HepG2 (cell line): ENCODE measurements around the gene ARID5B. TPM values are rescaled to one million over a fixed set of nuclear protein-coding genes. Genes with fewer than 3 reads are reported as not detected.

Experiments used
- ATF7-NPFF ChIP-seq: sonication (generic); formaldehyde crosslinking; IDR thresholded peaks from 2 replicates; pipeline ENCODE4 v1.8.1; 2023; ENCODE audit warnings: mild to moderate bottlenecking, low read depth, missing genetic modification reagents, moderate library complexity
- HIC2 ChIP-seq: sonication (generic); formaldehyde crosslinking; IDR thresholded peaks from 2 replicates; pipeline ENCODE4 v1.9.0; 2022; ENCODE audit warnings: low read depth, missing genetic modification reagents
- HOXA3 ChIP-seq: sonication (generic); formaldehyde crosslinking; IDR thresholded peaks from 2 replicates; pipeline ENCODE4 v1.5.0; 2020; ENCODE audit warnings: missing genetic modification reagents
- KLF13 ChIP-seq: sonication (generic); formaldehyde crosslinking; IDR thresholded peaks from 2 replicates; pipeline ENCODE4 v1.4.0; 2020; ENCODE audit warnings: mild to moderate bottlenecking, missing genetic modification reagents
- KLF9 ChIP-seq: IDR thresholded peaks from 2 replicates; pipeline ENCODE4 v1.6.1; 2016; ENCODE audit warnings: low read depth
- MEF2D ChIP-seq: sonication (generic); formaldehyde crosslinking; IDR thresholded peaks from 2 replicates; pipeline ENCODE4 v1.5.1; 2020; ENCODE audit warnings: mild to moderate bottlenecking, missing genetic modification reagents
- MXD1 ChIP-seq: sonication (generic); formaldehyde crosslinking; IDR thresholded peaks from 2 replicates; pipeline ENCODE4 v1.4.0; 2020; ENCODE audit warnings: mild to moderate bottlenecking, missing genetic modification reagents
- PATZ1 ChIP-seq: sonication (generic); formaldehyde crosslinking; IDR thresholded peaks from 2 replicates; pipeline ENCODE4 v1.4.0; 2020; ENCODE audit warnings: missing genetic modification reagents
- SYNCRIP ChIP-seq: fragments of 200-400 bp; formaldehyde crosslinking; IDR thresholded peaks from 2 replicates; pipeline ENCODE4 v1.6.1; 2018; ENCODE audit warnings: mild to moderate bottlenecking, low read depth, low read length; ENCODE audit not compliant: insufficient read depth
- TFE3 ChIP-seq: IDR thresholded peaks from 2 replicates; pipeline ENCODE4 v1.6.1; 2016
- THAP11 ChIP-seq: IDR thresholded peaks from 2 replicates; pipeline ENCODE4 v1.6.1; 2016; ENCODE audit warnings: missing biosample characterization, missing genetic modification reagents
- TRIM22 ChIP-seq: fragments of 450-650 bp; IDR thresholded peaks from 2 replicates; pipeline ENCODE4 v1.6.1; 2017
- ZFP82 ChIP-seq: sonication (generic); formaldehyde crosslinking; IDR thresholded peaks from 2 replicates; pipeline ENCODE4 v1.5.1; 2020; ENCODE audit warnings: mild to moderate bottlenecking, missing genetic modification reagents, borderline replicate concordance
- ZIK1 ChIP-seq: sonication (generic); formaldehyde crosslinking; IDR thresholded peaks from 2 replicates; pipeline ENCODE4 v1.5.0; 2020; ENCODE audit warnings: mild to moderate bottlenecking, low read depth, missing genetic modification reagents, borderline replicate concordance
- ZNF512B ChIP-seq: sonication (generic); formaldehyde crosslinking; IDR thresholded peaks from 2 replicates; pipeline ENCODE4 v1.5.1; 2020; ENCODE audit warnings: missing genetic modification reagents, mild to moderate bottlenecking, borderline replicate concordance
- ZNF580 ChIP-seq: IDR thresholded peaks from 2 replicates; pipeline ENCODE4 v1.6.1; 2016; ENCODE audit warnings: low read depth, borderline replicate concordance
- ZNF747 ChIP-seq: sonication (generic); formaldehyde crosslinking; IDR thresholded peaks from 2 replicates; pipeline ENCODE4 v1.8.1; 2023; ENCODE audit warnings: missing genetic modification reagents, mild to moderate bottlenecking, borderline replicate concordance
- ZSCAN25 ChIP-seq: sonication (generic); formaldehyde crosslinking; IDR thresholded peaks from 2 replicates; pipeline ENCODE4 v1.8.0; 2022; ENCODE audit warnings: mild to moderate bottlenecking, missing genetic modification reagents
- polyA plus RNA-seq, 8 experiments: library from polyadenylated mRNA; depleted of rRNA in 3 of 8; stranded (reverse) in 7 of 8; unstranded in 1 of 8; fragments of >200 nt; fragmentation: Illumina TruSeq in 4 of 8; extraction: Trizol in 4 of 8; gene quantifications; 2 replicates each; pipeline versions ENCODE4 v1.2.1 to v1.2.3, GENCODE V29; 2011 to 2016; ENCODE audit warnings: low read depth in 4 of 8, missing spikeins in 1 of 8, mixed read lengths in 1 of 8; ENCODE audit not compliant: insufficient read depth in 1 of 8
- total RNA-seq, 5 experiments: library from RNA; depleted of rRNA; stranded (reverse); fragments of >200 nt; fragmentation: Illumina TruSeq; extraction: Trizol; gene quantifications; 2 replicates each; pipeline ENCODE4 v1.2.3, GENCODE V29; 2016; ENCODE audit warnings: low read depth in 1 of 5

Gene ARID5B
- total and polyA plus RNA-seq, 2 of the 13 experiments (the other 11 are each of a cell fraction or from before 2014, with no cell fraction given), result 6.2 to 21.1 TPM

- peak; percentile 89 for TF ChIP-seq PATZ1 (CRISPR knock-in tag)
- TF ChIP-seq ATF7-NPFF, result peak; percentile 91
- peak; percentile 20; the same call in 1 of the 2 replicates for TF ChIP-seq HIC2
- no peak for TF ChIP-seq TRIM22
- peak; percentile 87; the same call in 1 of the 2 replicates for TF ChIP-seq ZNF580 (CRISPR knock-in tag)
- TF ChIP-seq ZNF512B, result peak; percentile 45; the same call in 1 of the 2 replicates
- no peak for TF ChIP-seq KLF9
- TF ChIP-seq TFE3 (CRISPR knock-in tag), result peak; percentile 90
- TF ChIP-seq ZSCAN25, result peak; percentile 61; the same call in 1 of the 2 replicates
- peak; percentile 76 for TF ChIP-seq THAP11 (CRISPR knock-in tag)
- peak; percentile 82 for TF ChIP-seq HOXA3 (CRISPR knock-in tag)
- no peak for TF ChIP-seq ZFP82 (CRISPR knock-in tag)
- no peak for TF ChIP-seq SYNCRIP
- TF ChIP-seq MXD1, result no peak; the same call in 1 of the 2 replicates
- peak; percentile 81; the same call in 1 of the 2 replicates for TF ChIP-seq MEF2D (CRISPR knock-in tag)
- TF ChIP-seq KLF13, result no peak
- peak; percentile 88; the same call in 1 of the 2 replicates for TF ChIP-seq ZIK1 (CRISPR knock-in tag)
- TF ChIP-seq ZNF747, result no peak; the same call in none of the 2 replicates
Measured at GRCh38 chr10:62048919-62049623, 147.6 kb downstream of the ARID5B start (continued).
